ENCODE data around the gene PROCA1. TPM values are rescaled to one million over a fixed set of nuclear protein-coding genes. Genes with fewer than 3 reads are reported as not detected.
A peak's percentile ranks its signal among the peaks of the same experiment; 100 is the strongest.

Gene PROCA1
- total and polyA plus RNA-seq, 8 donors: 0.14 to 5.8 (median 2.5) TPM; not detected in 2

DNA sequence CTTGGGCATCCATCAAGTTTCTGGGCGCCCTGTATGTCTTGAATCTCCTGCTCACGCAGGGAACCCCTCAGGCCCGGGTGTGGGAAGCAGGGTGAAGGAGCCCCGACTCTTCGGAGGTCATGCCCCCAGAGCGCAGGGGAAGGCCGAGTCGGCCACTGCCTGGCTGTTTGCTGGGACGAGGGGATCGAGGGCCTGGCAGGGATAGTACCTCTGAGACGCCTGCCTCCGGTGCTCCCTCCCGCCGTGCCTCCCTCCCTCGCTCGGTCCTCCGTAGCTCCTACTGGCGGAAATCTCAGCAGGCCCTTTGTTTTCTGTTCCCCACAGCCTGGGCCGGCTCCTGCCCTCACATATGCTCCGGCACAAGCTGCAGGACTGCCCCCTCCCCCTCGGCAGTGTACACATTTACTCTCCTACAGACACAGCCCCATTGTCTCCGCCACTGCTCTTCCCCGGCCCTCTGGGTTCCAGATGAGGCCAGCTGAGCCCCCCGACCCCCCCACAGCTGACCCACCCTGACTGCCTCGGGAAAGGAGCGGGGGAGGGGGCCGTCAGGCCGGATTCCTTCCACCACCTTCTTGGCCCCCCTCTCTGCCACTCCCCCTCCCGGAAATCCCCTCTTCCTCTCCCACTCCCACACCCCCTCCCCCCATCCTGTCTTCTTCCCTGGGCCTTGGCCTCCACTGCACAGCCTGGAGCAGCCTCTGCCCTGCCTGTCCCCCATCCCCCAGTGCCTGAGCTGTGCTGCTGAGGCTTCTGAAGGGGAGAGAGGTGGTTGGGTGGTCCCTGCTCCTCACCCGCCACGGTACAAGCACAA lies 33.5 kb upstream of the PROCA1 start:
- 2 to 6% (median 2%) methylated on average over 18 to 31 of the region's 31 CpGs for WGBS, 5 donors
- DNase-seq: peak; percentile 75 to 91
- Histone ChIP-seq H3K36me3 (peaks cover 21 to 27% (median 26%) of the 10 kb centered on the region in 4 donors), H3K4me1 (peaks cover 61 to 89% (median 83%) of the 10 kb centered on the region in 4 donors), H3K27ac (peak overlapping the region; percentile 96 to 99 (median 98)), H3K9me3 (no peaks in the 10 kb centered on the region), H3K4me3 (peak overlapping the region; percentile 61 to 89 (median 80)), H3K27me3 (peaks cover 0 to 5% (median 0%) of the 10 kb centered on the region in 3 donors)
- intact Hi-C loops (cut with DNase I; ENCODE audit: low total_unique reads): no loop called here
- TF ChIP-seq EP300 (IDR thresholded peaks at IDR 0.05) (no peak), POLR2AphosphoS5 (IDR thresholded peaks at IDR 0.05) (peak in 2 of 3 donors; percentile 10 to 26), POLR2A (IDR thresholded peaks at IDR 0.05) (peak in 1 of 4 donors; percentile 51)
- TF ChIP-seq, protein P1, sequence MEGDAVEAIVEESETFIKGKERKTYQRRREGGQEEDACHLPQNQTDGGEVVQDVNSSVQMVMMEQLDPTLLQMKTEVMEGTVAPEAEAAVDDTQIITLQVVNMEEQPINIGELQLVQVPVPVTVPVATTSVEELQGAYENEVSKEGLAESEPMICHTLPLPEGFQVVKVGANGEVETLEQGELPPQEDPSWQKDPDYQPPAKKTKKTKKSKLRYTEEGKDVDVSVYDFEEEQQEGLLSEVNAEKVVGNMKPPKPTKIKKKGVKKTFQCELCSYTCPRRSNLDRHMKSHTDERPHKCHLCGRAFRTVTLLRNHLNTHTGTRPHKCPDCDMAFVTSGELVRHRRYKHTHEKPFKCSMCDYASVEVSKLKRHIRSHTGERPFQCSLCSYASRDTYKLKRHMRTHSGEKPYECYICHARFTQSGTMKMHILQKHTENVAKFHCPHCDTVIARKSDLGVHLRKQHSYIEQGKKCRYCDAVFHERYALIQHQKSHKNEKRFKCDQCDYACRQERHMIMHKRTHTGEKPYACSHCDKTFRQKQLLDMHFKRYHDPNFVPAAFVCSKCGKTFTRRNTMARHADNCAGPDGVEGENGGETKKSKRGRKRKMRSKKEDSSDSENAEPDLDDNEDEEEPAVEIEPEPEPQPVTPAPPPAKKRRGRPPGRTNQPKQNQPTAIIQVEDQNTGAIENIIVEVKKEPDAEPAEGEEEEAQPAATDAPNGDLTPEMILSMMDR (IDR thresholded peaks at IDR 0.05): no peak

DNA sequence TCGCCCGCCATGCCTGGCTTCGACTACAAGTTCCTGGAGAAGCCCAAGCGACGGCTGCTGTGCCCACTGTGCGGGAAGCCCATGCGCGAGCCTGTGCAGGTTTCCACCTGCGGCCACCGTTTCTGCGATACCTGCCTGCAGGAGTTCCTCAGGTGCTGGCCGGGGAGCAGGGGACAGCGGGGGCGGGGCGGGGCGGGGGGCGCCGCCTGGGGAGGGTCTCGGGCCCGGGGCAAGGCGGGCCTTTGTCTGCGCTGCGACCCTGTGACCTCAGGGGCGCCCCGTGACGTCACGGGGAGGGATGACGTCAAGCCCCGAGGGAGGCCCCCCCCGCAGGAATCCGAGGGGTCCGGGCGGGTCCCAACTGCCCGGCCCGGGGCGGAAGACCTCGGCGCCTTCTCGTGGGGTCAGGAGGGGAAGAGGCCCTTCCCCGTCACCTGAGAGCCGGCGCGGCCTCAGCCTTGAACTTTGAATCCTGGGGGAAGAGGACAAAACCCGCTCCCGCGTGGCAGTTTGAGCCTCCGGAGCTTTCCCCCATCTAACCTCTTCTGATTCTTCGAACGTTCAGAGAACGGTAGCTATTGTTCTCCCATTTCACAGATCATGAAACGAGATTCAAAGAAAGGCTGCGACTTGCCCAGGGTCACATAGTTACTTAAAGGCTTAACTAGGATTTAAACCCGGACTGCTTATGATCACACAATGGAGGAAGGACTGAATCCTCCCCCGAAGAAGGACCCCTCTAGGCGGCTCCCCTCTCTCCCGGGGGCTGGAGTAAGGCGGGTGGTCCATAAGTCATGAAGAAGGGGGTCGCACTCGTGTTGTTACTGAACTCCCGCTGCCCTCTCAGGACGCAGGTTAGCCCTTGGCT lies 32.6 kb upstream of the PROCA1 start:
- peak; percentile 61 to 88 for DNase-seq
- peaks cover 0 to 5% (median 0%) of the 10 kb centered on the region in 3 donors for H3K27me3 ChIP-seq
- H3K4me1 ChIP-seq: peaks cover 55 to 81% (median 75%) of the 10 kb centered on the region in 4 donors
- TF ChIP-seq POLR2AphosphoS5 (IDR thresholded peaks at IDR 0.05) (no peak), EP300 (IDR thresholded peaks at IDR 0.05) (no peak), POLR2A (IDR thresholded peaks at IDR 0.05) (no peak)
- TF ChIP-seq, protein P1 (IDR thresholded peaks at IDR 0.05): no peak
- H3K9me3 ChIP-seq: no peaks in the 10 kb centered on the region
- WGBS, 5 donors: 0 to 2% (median 1%) methylated on average over 31 to 61 of the region's 61 CpGs
- intact Hi-C loops (cut with DNase I; ENCODE audit: low total_unique reads): no loop called here
- H3K4me3 ChIP-seq: peak overlapping the region; percentile 61 to 89 (median 80)
- peak overlapping the region; percentile 96 to 99 (median 98) for H3K27ac ChIP-seq
- peaks cover 18 to 23% (median 20%) of the 10 kb centered on the region in 4 donors for H3K36me3 ChIP-seq

DNA sequence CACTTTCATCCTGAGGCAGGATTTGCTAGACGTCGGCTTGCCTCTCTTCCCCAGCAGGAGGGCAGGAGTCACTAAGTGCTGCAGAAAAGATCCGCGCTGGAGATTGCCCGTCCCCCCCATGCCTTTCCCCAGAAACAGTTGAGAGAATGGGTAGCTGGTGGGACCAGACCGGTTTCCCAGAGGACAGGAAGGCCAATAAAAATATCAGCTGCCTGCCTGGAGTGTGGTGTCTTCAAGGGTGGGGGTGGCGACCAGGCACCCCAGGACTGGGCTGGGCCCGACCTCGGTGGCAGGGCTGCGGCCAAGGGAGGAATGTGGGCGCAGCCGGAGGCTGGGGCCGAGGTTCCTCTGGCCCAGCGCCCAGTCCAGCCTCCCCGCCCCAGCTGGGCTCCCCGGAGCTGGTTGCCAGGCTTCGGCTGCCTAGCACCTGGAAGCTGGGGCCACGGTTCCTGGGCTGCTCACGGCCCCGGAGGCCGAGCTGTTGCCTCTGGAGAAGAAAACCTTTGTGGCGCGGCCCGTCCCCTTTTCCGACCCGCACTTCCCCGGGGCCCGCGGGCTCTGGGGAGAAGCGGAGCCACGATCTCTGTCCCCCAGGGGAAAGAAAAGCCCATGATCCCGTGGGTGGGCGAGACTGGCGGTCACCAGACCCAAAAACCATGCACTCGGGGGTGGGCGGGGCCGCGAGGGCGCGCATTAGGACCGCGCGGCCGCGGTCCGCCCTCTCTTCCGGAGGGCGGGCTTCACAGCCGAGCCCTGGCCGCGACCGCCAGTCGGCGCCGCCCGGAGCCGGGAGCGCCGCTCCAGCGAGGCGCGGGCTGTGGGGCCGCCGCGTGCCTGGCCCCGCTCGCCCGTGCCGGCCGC lies 31.8 kb upstream of the PROCA1 start, which contains the start of gene TRAF4:
TSS of gene TRAF4 (plus strand) at position 769 of the 861 bp plus-strand sequence. CDS start 102 bp downstream, outside the sequence.
- H3K4me1 ChIP-seq: peaks cover 47 to 72% (median 66%) of the 10 kb centered on the region in 4 donors
- intact Hi-C loops (cut with DNase I; ENCODE audit: low total_unique reads): no loop called here
- WGBS, 5 donors: 0 to 9% (median 1%) methylated on average over 14 to 70 of the region's 70 CpGs

More for the DNA sequence above, 31.8 kb upstream of the PROCA1 start, which contains the start of gene TRAF4:
- peaks cover 0 to 5% (median 0%) of the 10 kb centered on the region in 3 donors for H3K27me3 ChIP-seq
- TF ChIP-seq POLR2AphosphoS5 (IDR thresholded peaks at IDR 0.05) (peak; percentile 27 to 87 (median 76)), EP300 (IDR thresholded peaks at IDR 0.05) (no peak), POLR2A (IDR thresholded peaks at IDR 0.05) (no peak)
- TF ChIP-seq, protein P1 (IDR thresholded peaks at IDR 0.05): peak in 1 of 7 experiments; percentile 51
- H3K9me3 ChIP-seq: no peaks in the 10 kb centered on the region
- peak within 1 kb of the TSS; percentile 96 to 99 (median 98) for H3K27ac ChIP-seq
- DNase-seq: peak; percentile 89 to 95
- peak within 1 kb of the TSS; percentile 61 to 89 (median 80) for H3K4me3 ChIP-seq
- peaks cover 11 to 14% (median 12%) of the 10 kb centered on the region in 4 donors for H3K36me3 ChIP-seq
